DOHH2 (cell line): ENCODE measurements around the gene SREK1IP1.

Source experiments
- H3F3A ChIP-seq: fragments of 200-600 bp; sonication (generic), shearing (Covaris generic); 2 replicates; pipeline ENCODE4 v1.6.0; 2016; ENCODE audit warnings: antibody characterized with exemption, mild to moderate bottlenecking; ENCODE audit not compliant: control insufficient read depth, insufficient read depth
- H3K27ac ChIP-seq: fragments of 200-600 bp; sonication (generic); 2 replicates; pipeline ENCODE4 v1.5.1; 2014; ENCODE audit warnings: low read depth, mild to moderate bottlenecking, low read length, moderate library complexity
- H3K27me3 ChIP-seq: fragments of 200-600 bp; sonication (generic); 2 replicates; pipeline ENCODE4 v1.6.1; 2014; ENCODE audit warnings: mild to moderate bottlenecking, low read length, mixed read lengths; ENCODE audit not compliant: control insufficient read depth
- H3K36me3 ChIP-seq: fragments of 200-600 bp; sonication (generic); 2 replicates; pipeline ENCODE4 v1.6.1; 2014; ENCODE audit warnings: mild to moderate bottlenecking, low read length, moderate library complexity, mixed read lengths; ENCODE audit not compliant: control insufficient read depth
- H3K4me1 ChIP-seq: fragments of 200-600 bp; sonication (generic); 2 replicates; pipeline ENCODE4 v1.6.1; 2014; ENCODE audit warnings: mild to moderate bottlenecking, low read length, mixed read lengths; ENCODE audit not compliant: control insufficient read depth
- H3K4me2 ChIP-seq: fragments of 200-600 bp; sonication (generic); 2 replicates; pipeline ENCODE4 v1.6.0; 2014; ENCODE audit warnings: mild to moderate bottlenecking, low read length, moderate library complexity
- H3K4me3 ChIP-seq: fragments of 200-600 bp; sonication (generic); 2 replicates; pipeline ENCODE4 v1.5.1; 2014; ENCODE audit warnings: mild to moderate bottlenecking, low read length, mixed read lengths
- H3K79me2 ChIP-seq: fragments of 200-600 bp; sonication (generic); 2 replicates; pipeline ENCODE4 v1.6.1; 2014; ENCODE audit warnings: mild to moderate bottlenecking, low read length, mixed read lengths; ENCODE audit not compliant: control insufficient read depth
- H3K9me2 ChIP-seq: fragments of 200-600 bp; sonication (generic); replicated peaks from 2 replicates; pipeline ENCODE4 v1.6.1; 2014; ENCODE audit warnings: mild to moderate bottlenecking, low read length, mixed read lengths; ENCODE audit not compliant: control insufficient read depth
- H3K9me3 ChIP-seq: fragments of 200-600 bp; sonication (generic); 2 replicates; pipeline ENCODE4 v1.6.1; 2014; ENCODE audit warnings: antibody characterized with exemption, low read length, mixed read lengths; ENCODE audit not compliant: control insufficient read depth, insufficient read depth
- H4K20me1 ChIP-seq: fragments of 200-600 bp; sonication (generic); 2 replicates; pipeline ENCODE4 v1.6.0; 2014; ENCODE audit warnings: low read depth, mild to moderate bottlenecking, antibody characterized with exemption, low read length, moderate library complexity; ENCODE audit not compliant: control insufficient read depth, insufficient read depth
- EZH2phosphoT487 ChIP-seq: fragments of 200-600 bp; sonication (generic); IDR thresholded peaks from 2 replicates; pipeline ENCODE4 v1.6.1; 2017; ENCODE audit warnings: borderline replicate concordance, mild to moderate bottlenecking, antibody characterized with exemption, low read length, moderate library complexity, mixed read lengths
- TF ChIP-seq, protein P1 (sequence below): fragments of 200-600 bp; sonication (generic); IDR thresholded peaks from one replicate; pipeline ENCODE4 v1.5.1; 2014; ENCODE audit warnings: antibody characterized with exemption, mild to moderate bottlenecking, low read depth, low read length; ENCODE audit not compliant: poor library complexity, severe bottlenecking

The SREK1IP1 gene

DNA sequence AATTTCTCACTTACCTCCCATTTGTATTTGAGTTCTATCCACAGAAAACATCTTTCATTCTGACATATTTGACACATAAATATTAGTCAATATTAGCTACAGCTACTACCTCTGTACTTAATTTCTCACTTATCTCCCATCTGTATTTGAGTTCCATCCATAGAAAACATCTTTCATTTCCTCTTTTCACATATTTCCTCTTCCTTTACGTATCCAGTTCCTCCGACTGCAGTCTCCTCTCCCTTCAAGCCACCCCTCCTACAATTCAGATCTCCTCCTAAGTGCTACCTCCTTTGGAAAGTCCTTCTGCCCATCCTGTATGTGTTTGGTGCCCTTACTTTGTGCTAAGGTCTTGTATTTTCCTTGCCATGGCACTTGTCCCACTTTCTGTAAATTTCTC lies 1.6 kb downstream of the SREK1IP1 start:
- peaks cover 86% of the 10 kb centered on the region for H3K79me2 ChIP-seq
- TF ChIP-seq, protein P1, sequence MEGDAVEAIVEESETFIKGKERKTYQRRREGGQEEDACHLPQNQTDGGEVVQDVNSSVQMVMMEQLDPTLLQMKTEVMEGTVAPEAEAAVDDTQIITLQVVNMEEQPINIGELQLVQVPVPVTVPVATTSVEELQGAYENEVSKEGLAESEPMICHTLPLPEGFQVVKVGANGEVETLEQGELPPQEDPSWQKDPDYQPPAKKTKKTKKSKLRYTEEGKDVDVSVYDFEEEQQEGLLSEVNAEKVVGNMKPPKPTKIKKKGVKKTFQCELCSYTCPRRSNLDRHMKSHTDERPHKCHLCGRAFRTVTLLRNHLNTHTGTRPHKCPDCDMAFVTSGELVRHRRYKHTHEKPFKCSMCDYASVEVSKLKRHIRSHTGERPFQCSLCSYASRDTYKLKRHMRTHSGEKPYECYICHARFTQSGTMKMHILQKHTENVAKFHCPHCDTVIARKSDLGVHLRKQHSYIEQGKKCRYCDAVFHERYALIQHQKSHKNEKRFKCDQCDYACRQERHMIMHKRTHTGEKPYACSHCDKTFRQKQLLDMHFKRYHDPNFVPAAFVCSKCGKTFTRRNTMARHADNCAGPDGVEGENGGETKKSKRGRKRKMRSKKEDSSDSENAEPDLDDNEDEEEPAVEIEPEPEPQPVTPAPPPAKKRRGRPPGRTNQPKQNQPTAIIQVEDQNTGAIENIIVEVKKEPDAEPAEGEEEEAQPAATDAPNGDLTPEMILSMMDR, result no peak
- no peak for TF ChIP-seq EZH2phosphoT487
- H4K20me1 ChIP-seq, result peaks cover 3% of the 10 kb centered on the region; the same call in 1 of the 2 replicates
- H3K4me3 ChIP-seq, result peak overlapping the region; percentile 86
- H3K9me2 ChIP-seq, result no peaks in the 10 kb centered on the region
- no peaks in the 10 kb centered on the region for H3K27me3 ChIP-seq
- H3F3A ChIP-seq, result no peaks in the 10 kb centered on the region
- H3K36me3 ChIP-seq, result peaks cover 37% of the 10 kb centered on the region
- no peaks in the 10 kb centered on the region for H3K9me3 ChIP-seq
- peak overlapping the region; percentile 99 for H3K4me2 ChIP-seq
- peaks cover 26% of the 10 kb centered on the region for H3K4me1 ChIP-seq
- no peak overlapping the region for H3K27ac ChIP-seq

DNA sequence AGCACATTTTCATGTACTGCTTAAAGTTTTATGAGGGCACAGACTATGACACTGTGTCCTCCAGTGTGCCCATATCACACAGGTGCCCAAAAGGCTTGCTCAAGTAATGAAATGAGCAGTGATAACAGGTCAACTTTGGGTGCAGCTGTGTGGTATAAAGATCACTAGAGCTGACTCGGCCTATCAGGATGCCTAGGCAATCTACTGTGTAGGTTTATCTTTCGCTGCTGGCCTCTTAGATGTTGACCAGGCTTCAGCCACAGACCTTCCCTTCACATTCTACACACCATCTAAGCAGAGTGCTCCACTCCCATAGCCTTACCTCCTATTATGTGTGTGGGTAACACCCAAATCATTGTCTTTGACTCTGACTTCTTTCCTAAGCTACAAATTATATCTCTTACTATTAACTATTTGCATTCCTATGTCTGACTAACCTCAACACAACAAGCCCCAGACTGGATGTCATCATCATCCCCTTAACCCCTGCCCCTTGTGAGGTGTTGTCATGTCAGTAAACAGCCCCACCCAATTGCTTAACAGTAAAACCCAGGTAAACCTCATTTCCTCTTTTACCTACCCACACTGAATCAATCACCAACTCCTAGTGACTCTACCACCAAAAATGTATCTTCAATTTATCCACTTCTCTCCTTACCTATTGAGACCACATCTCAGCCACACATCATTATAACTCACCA lies 2.5 kb downstream of the SREK1IP1 start:
- peaks cover 26% of the 10 kb centered on the region for H3K4me1 ChIP-seq
- peak overlapping the region; percentile 99 for H3K4me2 ChIP-seq

DNA sequence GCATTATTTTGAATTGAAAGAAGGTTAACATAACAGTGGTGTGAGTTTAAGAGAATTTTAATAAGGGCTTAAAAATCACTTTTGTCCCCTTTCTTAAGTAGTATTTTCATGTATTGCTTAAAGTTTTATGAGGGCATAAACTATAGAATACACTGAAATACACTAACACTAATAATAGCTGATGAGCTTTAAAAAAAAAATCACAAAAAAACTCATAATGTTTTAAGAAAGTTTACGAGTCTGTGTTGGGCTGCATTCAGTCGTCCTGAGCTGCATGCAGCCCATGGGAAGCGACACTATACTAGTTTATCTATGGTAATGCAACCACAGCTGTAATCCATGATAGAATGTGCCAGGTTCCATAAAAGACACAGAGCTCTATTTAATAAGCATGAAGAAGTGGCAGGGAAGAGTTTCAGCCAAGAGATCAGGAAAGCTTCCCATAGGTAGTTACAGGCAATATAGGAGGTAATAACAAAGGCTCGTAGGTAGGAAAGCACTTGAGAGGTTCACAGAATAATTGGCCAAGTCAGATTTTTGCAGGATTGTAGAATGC lies 4.5 kb downstream of the SREK1IP1 start:
- Histone ChIP-seq H4K20me1 (peaks cover 3% of the 10 kb centered on the region; the same call in 1 of the 2 replicates), H3K9me2 (no peaks in the 10 kb centered on the region), H3K9me3 (no peaks in the 10 kb centered on the region), H3F3A (no peaks in the 10 kb centered on the region), H3K36me3 (peaks cover 48% of the 10 kb centered on the region), H3K4me1 (peaks cover 15% of the 10 kb centered on the region), H3K27me3 (no peaks in the 10 kb centered on the region), H3K79me2 (peaks cover 73% of the 10 kb centered on the region), H3K27ac (no peak overlapping the region), H3K4me2 (no peak overlapping the region), H3K4me3 (no peak overlapping the region)
- TF ChIP-seq EZH2phosphoT487, result no peak
- TF ChIP-seq, protein P1, result no peak

More for the DNA sequence above, 2.5 kb downstream of the SREK1IP1 start:
- Histone ChIP-seq H3K27me3 (no peaks in the 10 kb centered on the region), H3K9me2 (no peaks in the 10 kb centered on the region), H3F3A (no peaks in the 10 kb centered on the region), H4K20me1 (peaks cover 3% of the 10 kb centered on the region; the same call in 1 of the 2 replicates), H3K4me3 (no peak overlapping the region), H3K27ac (no peak overlapping the region), H3K36me3 (peaks cover 44% of the 10 kb centered on the region), H3K79me2 (peaks cover 83% of the 10 kb centered on the region), H3K9me3 (no peaks in the 10 kb centered on the region)
- TF ChIP-seq, protein P1, result no peak
- no peak for TF ChIP-seq EZH2phosphoT487
